ENCODE results near the gene MAD1L1. TPM values are rescaled to one million over a fixed set of nuclear protein-coding genes. Genes with fewer than 3 reads are reported as not detected.

MAD1L1 gene
- total RNA-seq, 4 donors from 2014 or later = 60.3 to 149 (median 73.7) TPM

DNA sequence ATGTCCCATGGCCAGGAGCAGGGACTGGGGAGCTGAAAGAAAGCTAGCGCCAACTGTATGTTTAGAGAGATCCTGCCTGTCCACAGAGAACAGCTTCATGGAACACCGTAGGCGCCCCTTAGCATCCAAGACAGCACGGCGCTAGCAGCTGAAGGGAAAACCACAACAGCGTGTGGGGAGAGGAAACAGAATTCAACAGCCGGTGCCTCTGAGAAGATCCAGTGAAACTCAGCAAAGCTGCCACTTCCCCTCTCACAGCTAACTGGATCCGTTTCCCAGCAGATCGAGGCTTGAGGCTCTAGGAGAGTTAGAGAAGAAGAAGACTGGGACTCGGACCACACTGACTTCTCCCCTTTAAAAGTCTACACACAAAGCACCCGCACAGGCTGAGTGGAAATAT, 145.0 kb downstream of the MAD1L1 start:
- 72 to 78% methylated on average over 11 of the region's 11 CpGs for WGBS, 2 donors
- Histone ChIP-seq H3K27ac (no peak overlapping the region), H3K9me3 (no peaks in the 10 kb centered on the region), H3K4me1 (peaks cover 0 to 3% (median 0%) of the 10 kb centered on the region in 4 donors), H3K27me3 (no peaks in the 10 kb centered on the region), H3K36me3 (peaks cover 0 to 33% (median 0%) of the 10 kb centered on the region in 3 donors), H3K4me3 (no peak overlapping the region)
- DNase-seq (ENCODE audit: low spot score in 2 of 2) = no peak
- TF ChIP-seq, protein P1, sequence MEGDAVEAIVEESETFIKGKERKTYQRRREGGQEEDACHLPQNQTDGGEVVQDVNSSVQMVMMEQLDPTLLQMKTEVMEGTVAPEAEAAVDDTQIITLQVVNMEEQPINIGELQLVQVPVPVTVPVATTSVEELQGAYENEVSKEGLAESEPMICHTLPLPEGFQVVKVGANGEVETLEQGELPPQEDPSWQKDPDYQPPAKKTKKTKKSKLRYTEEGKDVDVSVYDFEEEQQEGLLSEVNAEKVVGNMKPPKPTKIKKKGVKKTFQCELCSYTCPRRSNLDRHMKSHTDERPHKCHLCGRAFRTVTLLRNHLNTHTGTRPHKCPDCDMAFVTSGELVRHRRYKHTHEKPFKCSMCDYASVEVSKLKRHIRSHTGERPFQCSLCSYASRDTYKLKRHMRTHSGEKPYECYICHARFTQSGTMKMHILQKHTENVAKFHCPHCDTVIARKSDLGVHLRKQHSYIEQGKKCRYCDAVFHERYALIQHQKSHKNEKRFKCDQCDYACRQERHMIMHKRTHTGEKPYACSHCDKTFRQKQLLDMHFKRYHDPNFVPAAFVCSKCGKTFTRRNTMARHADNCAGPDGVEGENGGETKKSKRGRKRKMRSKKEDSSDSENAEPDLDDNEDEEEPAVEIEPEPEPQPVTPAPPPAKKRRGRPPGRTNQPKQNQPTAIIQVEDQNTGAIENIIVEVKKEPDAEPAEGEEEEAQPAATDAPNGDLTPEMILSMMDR (IDR thresholded peaks at IDR 0.05) = no peak
- no peak for TF ChIP-seq EP300 (IDR thresholded peaks at IDR 0.05)
- TF ChIP-seq POLR2A (IDR thresholded peaks at IDR 0.05) = no peak

DNA sequence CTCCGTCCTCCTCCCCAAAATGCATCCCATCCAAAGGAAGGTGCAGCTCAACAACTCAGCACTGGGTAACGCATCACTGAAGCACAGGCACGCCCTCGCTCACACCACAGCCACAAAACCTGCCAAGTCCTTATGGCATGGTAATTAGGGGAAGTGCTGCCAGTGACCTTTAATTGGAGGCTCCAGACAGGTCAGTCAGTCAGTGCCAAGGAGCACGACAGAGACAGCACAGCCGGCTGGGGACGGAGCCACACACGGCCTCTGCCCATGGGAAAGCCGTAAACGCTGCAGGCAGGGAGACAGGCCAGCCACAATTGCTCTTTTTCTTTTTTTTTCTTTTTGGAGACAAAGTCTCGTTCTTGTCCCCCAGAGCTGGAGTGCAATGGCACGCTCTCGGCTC, 146.5 kb downstream of the MAD1L1 start:
- Histone ChIP-seq H3K27me3 (no peaks in the 10 kb centered on the region), H3K27ac (peak overlapping the region in 1 of 4 donors; percentile 22), H3K9me3 (no peaks in the 10 kb centered on the region), H3K4me1 (peaks cover 0 to 3% (median 0%) of the 10 kb centered on the region in 4 donors), H3K4me3 (no peak overlapping the region), H3K36me3 (peaks cover 0 to 33% (median 0%) of the 10 kb centered on the region in 3 donors)
- 53 to 69% methylated on average over 13 of the region's 13 CpGs for WGBS, 2 donors
- TF ChIP-seq, protein P1 (IDR thresholded peaks at IDR 0.05) = no peak
- TF ChIP-seq POLR2A (IDR thresholded peaks at IDR 0.05) = no peak
- peak in 1 of 2 donors; percentile 5 for TF ChIP-seq EP300 (IDR thresholded peaks at IDR 0.05)
- no peak for DNase-seq (ENCODE audit: low spot score in 2 of 2)

DNA sequence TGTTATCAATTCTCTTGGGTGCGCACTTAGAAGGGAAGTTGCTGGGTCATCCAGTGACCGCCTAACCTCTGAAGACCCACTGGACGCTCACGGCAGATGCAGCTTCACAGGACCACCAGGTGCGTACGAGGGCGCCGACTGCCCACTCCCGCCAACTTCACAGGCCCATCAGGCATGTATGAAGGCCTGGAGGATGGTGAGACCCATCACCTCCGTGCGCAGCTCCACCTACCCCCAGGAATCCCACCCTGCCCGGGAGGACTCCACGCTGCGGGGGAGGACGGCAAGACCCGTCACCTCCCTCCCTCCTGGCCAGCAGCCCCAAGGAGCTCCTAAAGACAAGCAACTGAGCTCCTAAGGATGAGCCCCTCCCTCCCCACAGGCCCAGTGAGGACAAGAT, 146.9 kb downstream of the MAD1L1 start:
- 85 to 95% methylated on average over 10 to 16 of the region's 16 CpGs for WGBS, 2 donors
- Histone ChIP-seq H3K27ac (peak overlapping the region in 1 of 4 donors; percentile 22), H3K27me3 (no peaks in the 10 kb centered on the region), H3K36me3 (peaks cover 0 to 30% (median 0%) of the 10 kb centered on the region in 3 donors), H3K9me3 (no peaks in the 10 kb centered on the region), H3K4me3 (no peak overlapping the region), H3K4me1 (peaks cover 0 to 3% (median 0%) of the 10 kb centered on the region in 4 donors)
- TF ChIP-seq, protein P1 (IDR thresholded peaks at IDR 0.05) = no peak
- no peak for DNase-seq (ENCODE audit: low spot score in 2 of 2)

DNA sequence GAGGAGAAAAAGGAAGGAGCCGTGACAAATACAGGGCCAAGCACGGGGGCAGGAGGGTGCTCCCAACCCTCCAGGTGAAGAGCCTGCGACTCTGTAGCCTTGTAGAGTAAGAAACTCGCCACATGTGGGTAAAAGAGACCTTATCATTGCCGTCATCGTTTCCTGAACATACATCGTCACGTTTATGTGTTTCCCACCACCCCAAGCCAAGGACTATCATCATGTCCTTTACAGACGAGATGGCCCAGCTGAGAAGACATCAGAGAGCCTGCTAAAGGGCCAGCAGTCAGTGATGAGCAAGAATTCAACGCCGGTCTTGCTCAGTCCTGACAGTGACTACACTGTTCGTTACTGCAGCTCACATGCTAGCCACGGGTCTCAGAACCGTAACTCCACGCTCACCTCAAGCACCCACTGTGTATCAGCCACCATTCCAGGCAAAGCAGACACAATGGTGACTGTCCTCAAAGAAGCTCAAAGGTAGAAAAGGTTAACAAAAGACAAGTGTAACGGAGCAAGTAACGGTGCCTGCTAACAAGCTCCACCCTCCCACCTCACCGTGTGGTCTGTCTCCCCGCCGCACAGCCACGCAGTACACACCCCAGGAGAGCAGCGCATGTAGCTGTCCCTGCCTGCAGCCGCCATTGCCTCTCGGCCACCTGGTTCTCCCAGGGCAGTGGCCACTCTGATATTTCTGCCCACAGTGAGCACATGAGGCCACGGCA, 147.8 kb downstream of the MAD1L1 start:
- TF ChIP-seq POLR2A (IDR thresholded peaks at IDR 0.05) = no peak
- TF ChIP-seq, protein P1 (IDR thresholded peaks at IDR 0.05) = no peak
- no peak for TF ChIP-seq EP300 (IDR thresholded peaks at IDR 0.05)
- H3K36me3 ChIP-seq = peaks cover 0 to 22% (median 0%) of the 10 kb centered on the region in 3 donors
- DNase-seq (ENCODE audit: low spot score in 2 of 2) = no peak
- no peak overlapping the region for H3K27ac ChIP-seq
- no peaks in the 10 kb centered on the region for H3K27me3 ChIP-seq
- H3K4me1 ChIP-seq = peaks cover 0 to 3% (median 0%) of the 10 kb centered on the region in 4 donors
- WGBS, 2 donors = 93 to 94% methylated on average over 25 of the region's 25 CpGs
- H3K9me3 ChIP-seq = no peaks in the 10 kb centered on the region
- H3K4me3 ChIP-seq = no peak overlapping the region

DNA sequence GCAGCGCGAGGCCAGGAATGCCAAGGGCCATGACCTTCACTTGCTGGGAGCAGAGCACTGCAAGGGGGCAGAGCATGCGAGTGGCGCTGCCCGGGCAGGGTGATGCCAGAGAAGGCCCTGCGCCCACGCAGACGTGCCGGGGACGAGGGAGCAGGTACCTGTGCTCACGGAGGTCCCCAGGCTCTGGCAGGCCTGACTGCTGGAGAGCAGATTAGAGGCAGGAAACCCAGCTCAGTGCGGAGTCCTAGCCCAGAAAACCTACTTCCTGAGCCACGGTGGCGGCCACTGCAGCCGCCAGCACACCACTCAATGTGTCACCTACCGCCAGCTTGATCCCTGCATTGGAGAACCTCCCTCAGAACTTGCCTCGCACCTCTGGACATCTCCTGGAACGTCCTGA, 148.4 kb downstream of the MAD1L1 start:
- 85 to 92% methylated on average over 17 to 18 of the region's 18 CpGs for WGBS, 2 donors
- Histone ChIP-seq H3K4me3 (no peak overlapping the region), H3K9me3 (no peaks in the 10 kb centered on the region), H3K27ac (no peak overlapping the region), H3K4me1 (peaks cover 0 to 3% (median 0%) of the 10 kb centered on the region in 4 donors), H3K27me3 (no peaks in the 10 kb centered on the region), H3K36me3 (peaks cover 0 to 20% (median 0%) of the 10 kb centered on the region in 3 donors)
- DNase-seq (ENCODE audit: low spot score in 2 of 2) = no peak
- TF ChIP-seq POLR2A (IDR thresholded peaks at IDR 0.05) (no peak), EP300 (IDR thresholded peaks at IDR 0.05) (no peak)
- TF ChIP-seq, protein P1 (IDR thresholded peaks at IDR 0.05) = no peak
